Panc1 (cell line): Measurements from ENCODE around the gene TMEM141.
"Not testable (repeated sequence)": the region's sequence is repeated elsewhere in the genome, so short reads cannot be mapped to it uniquely, and the experiment has no call there.

ENCODE experiments used
- POLR2AphosphoS5 ChIP-seq: IDR thresholded peaks from 2 replicates; pipeline ENCODE4 v1.6.1; 2012; ENCODE audit warnings: mild to moderate bottlenecking, low read depth, low read length, moderate library complexity
- SIN3A ChIP-seq: IDR thresholded peaks from 2 replicates; pipeline ENCODE4 v1.6.1; 2012; ENCODE audit warnings: low read depth, mild to moderate bottlenecking, low read length, moderate library complexity, borderline replicate concordance; ENCODE audit not compliant: insufficient read depth
- TCF7L2 ChIP-seq: IDR thresholded peaks from 2 replicates; pipeline ENCODE4 v1.6.1; 2011; ENCODE audit warnings: mild to moderate bottlenecking, low read depth, low read length, inconsistent platforms
- TF ChIP-seq, protein P1 (sequence below): fragments of 450-650 bp; IDR thresholded peaks from 2 replicates; pipeline ENCODE4 v1.5.1; 2017; ENCODE audit warnings: mild to moderate bottlenecking

DNA sequence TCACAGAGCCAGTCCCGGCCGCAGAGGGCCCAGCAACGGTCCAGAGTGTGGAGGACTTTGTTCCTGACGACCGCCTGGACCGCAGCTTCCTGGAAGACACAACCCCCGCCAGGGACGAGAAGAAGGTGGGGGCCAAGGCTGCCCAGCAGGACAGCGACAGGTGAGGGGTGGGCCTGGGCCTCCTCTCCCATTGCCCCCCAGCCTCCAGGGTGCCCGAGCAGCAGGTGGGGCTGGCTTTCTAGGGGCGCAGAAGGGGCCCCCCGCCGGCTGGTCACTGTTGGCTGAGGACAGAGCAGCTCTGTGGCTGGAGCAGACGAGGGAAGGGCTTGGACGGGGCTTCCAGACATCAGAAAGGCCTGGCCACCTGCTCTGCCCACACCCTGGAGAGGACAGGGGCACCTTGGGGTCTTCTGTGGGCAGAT is 46.7 kb downstream of the TMEM141 start:
- TF ChIP-seq, protein P1, sequence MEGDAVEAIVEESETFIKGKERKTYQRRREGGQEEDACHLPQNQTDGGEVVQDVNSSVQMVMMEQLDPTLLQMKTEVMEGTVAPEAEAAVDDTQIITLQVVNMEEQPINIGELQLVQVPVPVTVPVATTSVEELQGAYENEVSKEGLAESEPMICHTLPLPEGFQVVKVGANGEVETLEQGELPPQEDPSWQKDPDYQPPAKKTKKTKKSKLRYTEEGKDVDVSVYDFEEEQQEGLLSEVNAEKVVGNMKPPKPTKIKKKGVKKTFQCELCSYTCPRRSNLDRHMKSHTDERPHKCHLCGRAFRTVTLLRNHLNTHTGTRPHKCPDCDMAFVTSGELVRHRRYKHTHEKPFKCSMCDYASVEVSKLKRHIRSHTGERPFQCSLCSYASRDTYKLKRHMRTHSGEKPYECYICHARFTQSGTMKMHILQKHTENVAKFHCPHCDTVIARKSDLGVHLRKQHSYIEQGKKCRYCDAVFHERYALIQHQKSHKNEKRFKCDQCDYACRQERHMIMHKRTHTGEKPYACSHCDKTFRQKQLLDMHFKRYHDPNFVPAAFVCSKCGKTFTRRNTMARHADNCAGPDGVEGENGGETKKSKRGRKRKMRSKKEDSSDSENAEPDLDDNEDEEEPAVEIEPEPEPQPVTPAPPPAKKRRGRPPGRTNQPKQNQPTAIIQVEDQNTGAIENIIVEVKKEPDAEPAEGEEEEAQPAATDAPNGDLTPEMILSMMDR, result not testable (repeated sequence)
- TF ChIP-seq TCF7L2, POLR2AphosphoS5, SIN3A: not testable (repeated sequence)
